NOMO-1 treated with dmso at 0.1 percent for 144 hours (cell line): Measurements from ENCODE around the gene ATL1.
"Not testable (repeated sequence)": the region's sequence is repeated elsewhere in the genome, so short reads cannot be mapped to it uniquely, and the experiment has no call there.

Experiments used
- DNase-seq: peaks from one replicate; lab custom pipeline; 2025; ENCODE audit not compliant: unreplicated experiment; lab: John Stamatoyannopoulos, UW

The ATL1 gene

DNA sequence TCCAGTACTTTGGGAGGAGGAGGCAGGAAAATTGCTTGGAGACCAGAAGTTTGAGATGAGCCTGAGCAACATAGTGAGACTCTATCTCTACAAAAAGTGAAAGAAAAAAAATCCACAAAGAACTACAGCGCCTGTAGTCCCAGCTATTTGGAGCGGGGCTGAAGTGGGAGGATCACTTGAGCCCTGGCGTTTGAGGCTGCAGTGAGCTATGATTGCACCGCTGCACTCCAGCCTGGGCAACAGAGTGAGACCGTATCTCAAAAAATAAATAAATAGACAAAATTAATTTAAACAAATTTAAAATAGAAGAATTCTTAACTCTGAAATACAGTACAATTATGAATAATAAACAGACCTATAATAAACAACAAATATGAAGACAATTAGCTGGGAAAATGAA lies 40.9 kb downstream of the ATL1 start:
- DNase-seq = no peak

DNA sequence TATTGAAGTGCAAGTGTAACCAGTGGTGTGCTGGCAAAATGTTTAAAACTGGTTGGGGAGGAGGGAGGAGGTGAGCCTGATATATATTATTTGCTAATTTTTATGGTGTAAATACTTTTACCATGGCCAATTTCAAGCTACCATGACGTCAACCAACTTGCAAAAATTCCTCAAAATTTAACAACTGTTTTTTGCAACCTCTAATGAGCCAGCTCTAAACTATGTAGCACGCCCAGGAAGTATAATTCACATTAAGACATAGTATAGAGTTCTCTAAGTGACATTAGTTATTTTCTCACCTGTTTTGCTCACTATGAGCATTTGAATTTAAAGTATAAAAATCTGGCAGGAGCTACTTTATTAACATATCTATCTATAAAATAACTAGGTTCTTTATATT lies 41.4 kb downstream of the ATL1 start:
- no peak for DNase-seq

DNA sequence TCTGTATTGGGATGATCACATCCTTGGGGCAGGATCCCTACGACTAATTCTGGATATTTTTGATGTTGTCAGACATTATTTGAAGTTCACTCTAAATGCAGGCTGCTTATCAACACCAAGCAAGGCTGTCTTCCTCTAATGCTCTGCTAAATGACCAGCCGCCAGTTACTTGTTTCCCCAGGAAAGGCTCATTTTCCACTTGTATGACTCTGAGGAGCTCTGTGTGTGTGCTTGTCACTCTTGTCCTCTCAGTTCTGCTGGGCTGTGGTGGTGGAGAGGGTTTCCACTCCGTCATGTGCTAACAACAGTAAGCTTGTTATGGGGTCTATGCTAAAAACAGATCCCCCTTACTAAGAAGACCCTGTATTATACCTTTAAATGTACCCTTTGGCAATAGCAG lies 42.1 kb downstream of the ATL1 start:
- no peak for DNase-seq

GRCh38 chr14:50603565-50603964 lies 43.6 kb downstream of the ATL1 start:
- DNase-seq = no peak

DNA sequence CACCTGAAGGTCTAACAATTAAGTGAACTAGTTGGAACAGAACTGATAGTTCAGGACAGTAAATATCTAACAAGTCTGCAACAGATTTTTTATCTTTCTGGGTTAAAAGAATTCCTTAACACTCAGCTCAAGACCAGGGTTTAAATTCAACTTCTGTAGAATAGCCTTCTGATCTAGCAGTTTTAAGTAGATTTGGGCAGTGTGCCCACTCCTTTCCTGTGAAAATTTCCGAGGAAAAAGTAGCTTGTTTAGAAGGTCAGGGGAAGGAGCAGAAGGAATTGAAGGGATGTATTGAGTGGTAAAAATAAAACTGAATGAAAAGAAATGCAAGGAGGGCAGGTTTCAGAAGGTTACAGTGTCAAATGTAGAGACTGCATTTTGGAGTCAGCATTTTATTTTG lies 45.8 kb downstream of the ATL1 start:
- DNase-seq = no peak

- no peak for DNase-seq
Measured at GRCh38 chr14:50606468-50606867, 46.5 kb downstream of the ATL1 start.

GRCh38 chr14:50607181-50607580 lies 47.2 kb downstream of the ATL1 start:
- no peak for DNase-seq

DNA sequence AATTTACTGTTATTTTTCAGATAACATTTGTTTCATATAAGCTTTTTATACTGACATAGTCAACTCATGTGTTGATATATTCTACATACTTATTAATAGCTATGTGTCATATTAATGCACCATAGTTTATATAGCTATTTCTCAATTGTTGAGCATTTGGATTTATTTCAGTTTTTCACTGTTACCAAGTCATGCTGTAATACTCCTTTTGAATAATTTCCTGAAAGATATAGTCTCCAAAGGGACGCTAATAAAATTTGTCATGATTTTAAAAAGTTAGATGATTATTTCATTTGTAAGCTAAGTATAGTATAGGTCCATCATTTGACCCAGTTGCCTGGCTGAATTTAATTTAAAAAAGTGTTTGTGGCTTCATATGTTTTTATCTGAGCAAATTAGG lies 47.8 kb downstream of the ATL1 start:
- no peak for DNase-seq

DNA sequence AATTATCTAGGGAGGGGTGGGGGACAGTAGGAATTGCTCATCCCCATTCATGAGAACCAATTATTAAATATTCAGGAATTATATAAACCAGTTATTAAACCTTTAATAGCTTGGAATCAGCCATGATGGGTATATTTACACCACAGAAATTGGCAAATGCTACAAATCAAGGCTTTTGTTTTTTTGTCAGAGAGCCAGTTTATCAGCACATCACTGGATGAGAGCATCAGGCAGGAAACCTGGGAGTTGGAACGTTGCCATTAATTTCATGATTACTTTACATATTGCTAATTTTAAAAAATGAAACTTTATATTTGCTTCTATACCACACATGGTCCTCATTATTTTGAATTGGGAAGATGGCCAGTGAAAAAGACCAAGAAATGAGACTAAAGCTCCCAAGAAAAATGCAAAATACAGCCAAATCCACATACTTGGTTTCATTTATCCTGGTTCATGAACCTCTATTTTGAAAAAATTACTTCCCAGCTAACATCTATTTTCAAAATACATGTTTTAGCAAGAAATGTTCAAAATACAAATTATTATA lies 48.4 kb downstream of the ATL1 start:
- no peak for DNase-seq

DNA sequence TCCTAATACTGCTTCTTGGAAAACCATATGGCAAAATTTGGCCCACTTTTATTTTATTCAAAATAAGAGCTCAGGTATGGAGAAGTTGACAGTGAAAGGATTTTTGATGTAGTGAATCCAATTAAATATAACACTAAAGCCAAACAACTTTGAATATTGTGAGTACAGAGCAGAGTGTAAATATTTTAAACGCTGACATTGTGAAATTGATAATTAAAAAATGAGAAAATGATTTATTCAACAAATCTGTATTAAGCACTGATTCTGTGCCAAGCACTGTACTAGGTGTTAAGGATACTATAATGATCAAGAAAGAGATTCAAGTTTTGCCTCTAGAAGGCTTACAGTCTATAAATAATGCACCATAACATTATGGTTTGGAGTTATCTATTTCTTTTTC lies 50.5 kb downstream of the ATL1 start:
- no peak for DNase-seq

- no peak for DNase-seq
Measured at GRCh38 chr14:50612806-50613205, 52.9 kb downstream of the ATL1 start.

DNA sequence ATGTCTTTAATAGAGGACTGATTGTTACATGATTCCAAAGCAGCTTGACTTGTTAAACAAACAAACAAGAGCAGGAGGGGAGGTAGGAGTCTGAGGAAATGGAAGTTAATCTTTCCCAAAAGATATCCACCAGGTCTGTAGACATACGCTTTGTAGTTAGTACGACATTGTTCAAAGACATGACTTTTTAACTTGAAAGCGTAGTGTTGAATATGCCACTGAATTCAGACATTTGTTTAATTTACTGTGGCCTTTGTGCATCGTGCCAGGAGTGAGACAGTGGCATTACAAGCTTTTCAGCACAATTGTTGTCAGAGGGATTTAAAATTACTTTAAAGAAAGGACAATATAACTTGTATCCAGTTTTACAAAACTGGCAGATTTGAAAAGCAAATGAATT lies 55.1 kb downstream of the ATL1 start:
- DNase-seq = no peak

DNA sequence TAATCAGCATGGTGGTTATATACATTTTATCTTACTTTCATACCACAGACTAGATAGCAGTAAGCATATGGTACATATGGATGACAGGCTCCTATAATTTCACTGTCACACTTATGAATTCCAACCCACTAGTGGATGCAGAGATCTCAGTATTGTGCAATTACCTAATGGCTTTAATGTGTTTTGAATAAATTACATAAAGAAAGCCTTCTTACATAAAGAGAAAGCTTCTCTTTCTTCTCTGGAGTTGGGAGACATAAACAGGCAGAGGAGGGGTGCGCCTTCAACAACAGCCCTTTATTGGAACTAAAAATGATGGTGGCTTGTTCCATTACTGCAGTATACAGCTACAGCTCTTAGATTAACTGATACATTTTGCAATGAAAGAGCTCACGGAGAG lies 55.6 kb downstream of the ATL1 start:
- no peak for DNase-seq

DNA sequence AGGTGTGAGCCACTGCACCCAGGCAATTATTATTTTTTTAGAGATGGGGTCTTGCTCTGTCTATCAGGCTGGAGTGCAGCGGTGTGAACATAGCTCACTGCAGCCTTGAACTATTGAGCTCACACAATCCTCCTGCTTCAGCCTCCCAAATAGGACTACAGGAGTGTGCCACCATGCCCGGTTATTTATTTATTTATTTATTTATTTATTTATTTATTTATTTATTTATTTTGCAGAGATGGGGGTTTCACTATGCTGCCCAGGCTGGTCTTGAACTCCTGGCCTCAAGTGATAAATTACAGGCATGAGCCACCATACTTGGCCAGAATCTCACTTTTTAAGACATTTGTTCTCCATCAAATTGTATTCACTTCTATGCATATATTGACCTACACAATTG lies 56.3 kb downstream of the ATL1 start:
- DNase-seq = no peak

- DNase-seq = no peak
Measured at GRCh38 chr14:50619569-50620141, 59.7 kb downstream of the ATL1 start.

DNA sequence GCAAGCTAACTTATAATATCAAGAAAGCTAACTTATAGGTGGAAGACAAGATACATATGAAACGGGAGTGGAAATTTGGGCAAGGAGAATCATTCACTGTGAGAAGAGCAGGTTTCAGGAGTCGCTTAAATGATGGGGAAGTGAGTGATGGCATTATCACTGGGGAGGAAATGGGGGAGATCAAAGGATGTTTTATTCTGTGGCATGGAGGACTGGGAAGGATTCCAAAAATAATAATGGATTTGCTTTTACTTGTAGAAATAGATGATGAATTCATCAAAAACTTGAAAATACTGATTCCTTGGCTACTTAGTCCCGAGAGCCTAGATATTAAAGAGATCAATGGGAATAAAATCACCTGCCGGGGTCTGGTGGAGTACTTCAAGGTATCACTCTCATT lies 60.4 kb downstream of the ATL1 start:
- DNase-seq = no peak

GRCh38 chr14:50622978-50623377 lies 63.0 kb downstream of the ATL1 start:
- DNase-seq = no peak

- DNase-seq = no peak
Measured at GRCh38 chr14:50624447-50624846, 64.5 kb downstream of the ATL1 start.

DNA sequence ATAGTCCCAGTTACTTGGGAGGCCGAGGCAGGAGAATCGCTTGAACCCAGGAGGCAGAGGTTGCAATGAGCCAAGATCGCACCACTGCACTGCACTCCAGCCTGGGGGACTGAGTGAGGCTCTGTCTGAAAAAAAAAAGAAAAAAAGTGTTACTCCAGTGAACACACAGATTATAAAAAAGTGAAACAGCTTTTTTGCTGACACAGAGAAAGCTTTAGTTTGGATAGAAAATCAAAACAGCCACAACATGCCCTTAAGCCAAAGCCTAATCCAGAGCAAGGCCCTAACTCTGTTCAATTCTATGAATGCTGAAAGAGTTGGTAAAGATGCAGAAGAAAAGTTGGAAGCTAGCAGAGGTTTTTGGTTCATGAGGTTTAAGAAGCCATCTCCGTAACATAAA lies 65.0 kb downstream of the ATL1 start:
- not testable (repeated sequence) for DNase-seq

- no peak for DNase-seq
Measured at GRCh38 chr14:50631408-50631821, 71.5 kb downstream of the ATL1 start.

DNA sequence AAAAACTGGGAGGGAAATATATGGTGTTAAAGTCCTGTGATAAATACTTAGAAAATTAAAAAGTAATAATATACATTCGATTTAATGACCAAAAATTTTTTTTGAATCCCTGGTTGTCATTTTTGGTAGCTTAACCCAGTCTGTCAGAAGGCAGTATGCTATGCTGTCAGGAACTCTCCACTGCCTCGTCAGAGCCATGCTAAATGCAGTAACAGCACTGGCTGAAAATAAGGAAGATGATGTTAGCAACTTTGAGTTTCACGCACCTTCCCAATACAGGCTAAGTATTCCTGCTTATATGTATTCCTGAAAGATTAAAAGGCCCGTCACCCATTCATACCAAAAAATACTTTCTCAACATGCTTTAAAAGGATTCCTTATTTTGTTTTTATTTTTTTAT lies 74.0 kb downstream of the ATL1 start:
- DNase-seq = no peak

DNA sequence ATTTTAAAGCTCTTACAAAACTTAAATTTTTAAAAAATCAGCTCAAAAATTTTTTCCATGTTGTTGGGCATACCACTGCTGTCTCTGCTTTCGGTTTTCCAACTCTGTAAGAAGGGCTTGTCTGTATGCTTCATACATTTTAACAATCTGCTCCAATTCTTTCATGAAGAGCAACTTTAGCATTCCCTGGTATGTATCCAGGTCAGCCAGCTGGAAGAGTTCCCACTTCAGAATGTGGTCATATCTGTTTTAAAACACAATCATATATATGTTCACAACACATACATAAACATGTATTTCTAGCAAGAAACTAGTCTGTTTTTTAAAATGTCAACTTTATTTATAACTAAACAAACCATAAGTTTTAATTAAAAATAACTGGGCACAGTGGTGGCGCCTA lies 75.2 kb downstream of the ATL1 start:
- DNase-seq = no peak

DNA sequence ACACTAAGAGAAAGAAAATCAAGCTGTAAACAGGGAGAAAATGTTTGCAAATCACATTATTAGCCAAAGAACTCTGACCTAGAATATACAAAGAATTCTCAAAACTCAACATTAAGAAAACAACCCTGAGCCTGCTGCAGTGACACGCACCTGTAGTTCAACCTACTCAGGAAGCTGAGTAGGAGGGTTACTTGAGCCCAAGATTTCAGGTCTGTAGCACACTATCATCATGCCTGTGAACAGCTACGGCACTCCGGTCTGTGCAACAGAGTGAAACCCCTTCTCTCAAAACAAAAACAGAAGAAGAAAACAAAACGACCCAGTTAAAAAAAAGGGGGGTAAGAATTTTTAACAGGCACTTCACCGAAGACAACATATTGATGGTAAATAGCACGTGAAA lies 87.3 kb downstream of the ATL1 start:
- no peak for DNase-seq

DNA sequence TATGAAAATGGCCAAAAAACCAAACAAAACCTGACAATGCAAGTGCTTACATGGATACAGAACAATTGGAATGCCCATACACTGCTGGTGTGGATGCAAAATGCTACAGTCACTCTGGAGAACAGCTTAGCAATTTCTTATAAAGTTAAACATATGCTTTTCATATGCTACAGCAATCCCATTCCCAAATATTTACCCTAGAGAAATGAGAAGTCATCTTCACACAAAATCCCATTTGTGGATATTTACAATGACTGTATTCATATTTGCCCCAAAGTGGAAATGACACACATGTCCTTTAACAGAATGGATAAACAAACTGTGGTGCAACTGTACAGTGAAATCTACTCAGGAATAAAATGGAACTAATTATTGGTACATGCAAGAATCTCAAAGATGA lies 87.8 kb downstream of the ATL1 start:
- DNase-seq = no peak
